Right ventricle myocardium superior (tissue), 1 donor: ENCODE measurements around the gene CORIN. TPM values are rescaled to one million over a fixed set of nuclear protein-coding genes. Genes with fewer than 3 reads are reported as not detected.

ENCODE experiments used
- ATAC-seq: fragments of 200-7000 bp; cut with Tn5 transposase; one replicate; pipeline ENCODE4 v1.9.1; 2020; ENCODE audit warnings: mild to moderate bottlenecking; ENCODE audit not compliant: poor library complexity
- DNase-seq: peaks from one replicate; pipeline ENCODE4 v3.0.0-alpha.2; 2020
- intact Hi-C: fragments of 100-400 bp; cut with DNase I; formaldehyde crosslinking; loops from one replicate; pipeline ENCODE4 v1.11.2; 2022
- long read RNA-seq: library from polyadenylated mRNA; unstranded; transcript quantifications from one replicate; pipeline ENCODE4 v2.0.0, GENCODE V29; 2021
- total RNA-seq: library from RNA; stranded (reverse); fragmentation: NEBNext Ultra II Directional; extraction: Animal tissue kit (Norgen Biotek cat#: 25700); gene quantifications from one replicate; pipeline ENCODE4 v1.2.1, GENCODE V29; 2021
- donor health status: DM: no; HTN: yes; CAD: no; lungs with severe emphysema.

The CORIN gene
- 65.0 TPM for total RNA-seq
- long read RNA-seq, full-length matches to known transcripts = 21 of 125 reads
- long read RNA-seq, partial matches to known transcripts = 73 of 125 reads
- long read RNA-seq, other reads (novel, unspliced or antisense) = 31 of 125 reads

- intact Hi-C loops = loop anchor here (2.0 kb wide), 1 partner anchor 133 kb away; no protein-coding TSS in a partner anchor
- ATAC-seq (peak; percentile 13), DNase-seq (no peak)
Observed at GRCh38 chr4:47837908-47838294, at the start of gene CORIN. CORIN (minus strand) TSS chr4:47838067; CDS start chr4:47837949, 118 bp downstream.

- intact Hi-C loops = no loop called here
- no peak for ATAC-seq
- no peak for DNase-seq
Observed at GRCh38 chr4:47882228-47882627, 44.4 kb upstream of the CORIN start.

GRCh38 chr4:47879458-47879857 lies 41.6 kb upstream of the CORIN start:
- intact Hi-C loops = no loop called here
- DNase-seq (no peak), ATAC-seq (no peak)

- no peak for ATAC-seq
- DNase-seq = no peak
- intact Hi-C loops = no loop called here
Observed at GRCh38 chr4:47876784-47877546, 39.1 kb upstream of the CORIN start.

GRCh38 chr4:47876310-47876709 lies 38.4 kb upstream of the CORIN start:
- intact Hi-C loops = no loop called here
- DNase-seq = no peak

GRCh38 chr4:47873877-47874541 lies 36.1 kb upstream of the CORIN start:
- intact Hi-C loops = no loop called here

More at GRCh38 chr4:47876310-47876709, 38.4 kb upstream of the CORIN start:
- ATAC-seq = no peak

GRCh38 chr4:47863486-47863885 lies 25.6 kb upstream of the CORIN start:
- no peak for ATAC-seq
- intact Hi-C loops = no loop called here
- DNase-seq = no peak

More at GRCh38 chr4:47873877-47874541, 36.1 kb upstream of the CORIN start:
- ATAC-seq = no peak
- DNase-seq = no peak

- intact Hi-C loops = no loop called here
- no peak for ATAC-seq
Observed at GRCh38 chr4:47862297-47862696, 24.4 kb upstream of the CORIN start.

GRCh38 chr4:47860305-47860704 lies 22.4 kb upstream of the CORIN start:
- intact Hi-C loops = no loop called here
- DNase-seq (no peak), ATAC-seq (no peak)

More at GRCh38 chr4:47862297-47862696, 24.4 kb upstream of the CORIN start:
- DNase-seq = no peak

- no peak for DNase-seq
- intact Hi-C loops = no loop called here
Observed at GRCh38 chr4:47858006-47858405, 20.1 kb upstream of the CORIN start.

GRCh38 chr4:47856713-47857112 lies 18.8 kb upstream of the CORIN start:
- ATAC-seq = no peak
- DNase-seq = no peak
- intact Hi-C loops = no loop called here

More at GRCh38 chr4:47858006-47858405, 20.1 kb upstream of the CORIN start:
- no peak for ATAC-seq

- intact Hi-C loops = no loop called here
- no peak for ATAC-seq
- DNase-seq = no peak
Observed at GRCh38 chr4:47855350-47855749, 17.5 kb upstream of the CORIN start.

- intact Hi-C loops = no loop called here
- DNase-seq (no peak), ATAC-seq (peak; percentile 63)
Observed at GRCh38 chr4:47852136-47852535, 14.3 kb upstream of the CORIN start.

- no peak for DNase-seq
- intact Hi-C loops = no loop called here
- peak; percentile 13 for ATAC-seq
Observed at GRCh38 chr4:47849466-47849865, 11.6 kb upstream of the CORIN start.

GRCh38 chr4:47848041-47848440 lies 10.2 kb upstream of the CORIN start:
- DNase-seq = no peak
- intact Hi-C loops = no loop called here
- no peak for ATAC-seq

GRCh38 chr4:47842985-47843384 lies 5.1 kb upstream of the CORIN start:
- ATAC-seq = no peak
- DNase-seq = no peak
- intact Hi-C loops = no loop called here

GRCh38 chr4:47840291-47840690 lies 2.4 kb upstream of the CORIN start:
- DNase-seq = no peak
- ATAC-seq = no peak
- intact Hi-C loops = no loop called here

GRCh38 chr4:47839259-47839658 lies 1.4 kb upstream of the CORIN start:
- intact Hi-C loops = no loop called here
- DNase-seq (no peak), ATAC-seq (no peak)

- ATAC-seq = no peak
- intact Hi-C loops = no loop called here
- DNase-seq = no peak
Observed at GRCh38 chr4:47838445-47838844, 578 bp upstream of the CORIN start.
